GM12878 (cell line): ENCODE data around the gene EOLA1. TPM values are rescaled to one million over a fixed set of nuclear protein-coding genes. Genes with fewer than 3 reads are reported as not detected.

Source experiments
- BCLAF1 ChIP-seq: fragments of 450-650 bp; IDR thresholded peaks from 2 replicates; pipeline ENCODE4 v1.6.1; 2017; ENCODE audit warnings: antibody characterized with exemption, mild to moderate bottlenecking, moderate library complexity
- CREB1 ChIP-seq: IDR thresholded peaks from 2 replicates; pipeline ENCODE4 v1.6.1; 2012; ENCODE audit warnings: low read depth, mild to moderate bottlenecking, inconsistent platforms
- E4F1 ChIP-seq: fragments of 450-650 bp; IDR thresholded peaks from 2 replicates; pipeline ENCODE4 v1.6.1; 2018; ENCODE audit warnings: borderline replicate concordance, mild to moderate bottlenecking; ENCODE audit not compliant: partially characterized antibody
- HSF1 ChIP-seq: fragments of 150-350 bp; IDR thresholded peaks from 2 replicates; pipeline ENCODE4 v1.6.1; 2014; ENCODE audit warnings: mild to moderate bottlenecking, low read depth, low read length
- JUND ChIP-seq: IDR thresholded peaks from 2 replicates; pipeline ENCODE4 v1.6.1; 2012; ENCODE audit warnings: low read depth, mild to moderate bottlenecking, low read length, improper control_type of control experiment, moderate library complexity
- RB1 ChIP-seq: fragments of 450-650 bp; formaldehyde crosslinking; IDR thresholded peaks from 2 replicates; pipeline ENCODE4 v1.6.1; 2017; ENCODE audit warnings: mild to moderate bottlenecking, borderline replicate concordance
- REST ChIP-seq: IDR thresholded peaks from 2 replicates; pipeline ENCODE4 v1.6.1; 2012; ENCODE audit warnings: mild to moderate bottlenecking, low read depth, low read length
- ZNF622 ChIP-seq: fragments of 450-650 bp; IDR thresholded peaks from 2 replicates; pipeline ENCODE4 v1.6.1; 2017; ENCODE audit warnings: mild to moderate bottlenecking, inconsistent platforms
- polyA plus RNA-seq, 11 experiments: library from polyadenylated mRNA; depleted of rRNA in 4 of 11; unstranded in 6 of 11; stranded (reverse) in 5 of 11; fragments of >200 nt; fragmentation: Nextera tagmentation in 4 of 11; fragmentation: Illumina TruSeq in 1 of 11; extraction: Ambion mirVana in 4 of 11; extraction: Trizol in 1 of 11; gene quantifications; 1 replicate in 1 of 11; 2 replicates in 10 of 11; pipeline versions ENCODE4 v1.2.1 to v1.2.3, GENCODE V29; 2011 to 2016; ENCODE audit warnings: inconsistent platforms in 2 of 11, missing spikeins in 2 of 11, low read depth in 1 of 11
- total RNA-seq, 4 experiments: library from RNA; depleted of rRNA in 3 of 4; stranded (reverse); fragments of >200 nt in 3 of 4; fragmentation: Illumina TruSeq in 1 of 4; extraction: Trizol in 1 of 4; gene quantifications; 2 replicates each; pipeline versions ENCODE4 v1.2.1 to v1.2.3, GENCODE V29; 2013 to 2021

EOLA1 gene
- total and polyA plus RNA-seq, 10 of the 15 experiments (the other 5 are each of a cell fraction or from before 2014, with no cell fraction given), result 9.2 to 42.3 (median 24.3) TPM

GRCh38 chrX:149570668-149571067, 29.9 kb downstream of the EOLA1 start (continued):
- no peak for TF ChIP-seq E4F1
- TF ChIP-seq RB1, result no peak
- TF ChIP-seq JUND, result no peak
- no peak for TF ChIP-seq BCLAF1
- no peak for TF ChIP-seq REST
- TF ChIP-seq ZNF622, result no peak
- no peak for TF ChIP-seq HSF1
- TF ChIP-seq CREB1, result no peak
